ELR (cell line): ENCODE measurements around the gene SND1.

Source experiments
- DNase-seq: peaks from one replicate; pipeline ENCODE4 v3.0.0-alpha.2; 2015; ENCODE audit warnings: low read depth

The SND1 gene

DNA sequence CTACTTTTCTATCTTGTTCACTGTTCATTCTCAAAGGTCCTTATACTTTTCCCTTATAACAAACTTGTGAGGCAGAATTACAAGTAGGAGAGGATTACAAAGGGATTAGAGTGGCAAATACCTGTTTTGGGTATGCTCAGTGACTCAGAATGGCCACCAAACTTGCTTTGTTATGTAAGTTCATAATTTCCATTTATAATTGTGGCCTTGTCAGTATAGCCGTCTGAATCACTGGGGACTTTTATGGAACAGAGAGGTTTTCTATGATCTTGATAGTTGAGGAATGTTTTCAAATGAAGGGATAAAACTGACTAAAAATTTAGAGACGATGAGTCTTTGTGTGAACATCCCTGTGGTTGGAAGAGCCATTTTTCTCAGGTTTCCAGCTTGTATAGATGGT, 116.2 kb downstream of the SND1 start:
- no peak for DNase-seq

DNA sequence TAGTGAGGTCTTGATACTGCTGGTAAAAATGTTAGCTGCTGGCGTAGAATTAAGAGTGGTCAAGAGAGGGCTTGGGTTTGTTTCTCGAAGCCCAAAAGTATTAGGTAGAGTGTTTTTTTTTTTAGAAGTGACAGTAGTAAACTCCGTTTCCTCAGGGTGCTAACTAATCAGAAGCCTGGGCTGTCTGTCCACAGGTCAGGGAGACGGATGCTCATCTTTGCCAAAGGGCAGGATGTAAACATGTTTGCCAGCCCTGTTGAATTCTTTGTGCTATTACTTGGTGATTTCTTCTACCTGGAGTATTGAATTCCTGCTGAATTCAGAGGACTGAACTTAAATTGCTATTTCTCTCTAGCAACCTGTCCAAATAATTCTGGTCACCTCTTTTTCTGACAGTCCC, 117.1 kb downstream of the SND1 start:
- no peak for DNase-seq

DNA sequence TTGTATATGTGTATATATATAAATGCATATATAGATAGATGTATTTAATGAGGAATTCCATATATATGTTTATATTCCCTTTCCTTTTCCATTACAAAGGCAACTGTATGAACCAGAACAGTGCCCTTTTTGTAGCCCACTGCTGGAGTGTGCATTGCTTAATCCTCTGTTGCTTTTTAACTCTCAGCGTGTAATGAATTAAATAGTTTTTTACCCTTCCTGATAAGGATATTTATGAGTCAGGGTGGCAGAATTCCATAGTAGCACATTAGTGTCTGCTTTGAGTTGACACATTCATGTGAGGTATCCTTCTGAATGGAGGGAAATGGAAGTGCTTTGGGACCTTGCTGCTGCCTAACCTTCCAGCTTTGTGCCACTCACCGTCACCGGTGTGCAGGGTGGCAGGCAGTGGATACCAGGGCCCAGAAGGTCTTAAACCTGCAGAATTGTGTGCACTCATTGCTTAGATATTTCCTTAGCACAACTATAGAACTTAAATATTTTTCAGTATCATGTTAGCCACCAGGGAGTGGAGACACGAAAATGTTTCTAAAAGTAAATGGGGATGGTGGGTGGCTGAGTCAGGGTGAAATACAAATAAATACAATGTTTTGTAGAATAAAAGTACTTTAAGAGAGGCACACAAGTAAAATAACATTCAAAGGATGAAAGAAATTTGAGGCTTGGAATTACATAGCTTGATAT, 117.9 kb downstream of the SND1 start:
- DNase-seq = peak; percentile 34

DNA sequence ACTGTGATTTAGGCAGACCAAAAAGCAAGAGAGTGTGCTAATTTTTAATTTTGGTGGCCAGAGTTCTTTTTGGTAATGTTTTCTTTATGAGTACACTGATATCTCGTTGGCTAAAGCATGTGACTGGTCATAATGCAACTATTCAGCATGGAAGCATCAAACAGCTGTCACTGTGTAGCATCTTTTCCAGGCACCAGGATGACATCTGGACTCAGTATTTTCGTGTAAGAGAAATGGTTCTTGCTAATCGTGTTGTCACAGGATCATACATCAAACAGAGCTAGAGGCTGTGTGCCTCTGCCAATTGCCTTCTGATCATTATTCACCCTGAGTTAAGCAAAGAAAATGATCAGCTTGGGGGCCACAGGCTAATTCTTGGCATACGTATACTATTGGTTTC, 118.9 kb downstream of the SND1 start:
- DNase-seq = peak; percentile 23

DNA sequence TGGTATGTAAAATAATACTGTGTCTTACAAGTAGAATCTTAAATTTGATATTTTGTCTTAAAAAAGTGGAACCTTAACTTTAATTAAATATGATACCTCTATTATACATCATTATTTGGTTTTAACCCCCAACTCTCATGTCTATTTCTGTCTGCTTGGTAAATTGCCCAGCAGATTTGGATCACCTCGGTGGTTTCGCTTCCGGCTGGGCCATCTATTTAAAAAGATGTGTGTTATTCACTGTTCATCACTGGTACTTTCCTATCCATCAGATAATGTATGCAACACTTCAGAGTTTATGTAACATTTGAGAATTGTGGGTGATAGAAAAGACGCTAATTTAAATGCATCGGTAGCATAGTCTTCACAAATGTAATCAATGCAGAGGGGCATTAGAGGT, 119.7 kb downstream of the SND1 start:
- DNase-seq = no peak

DNA sequence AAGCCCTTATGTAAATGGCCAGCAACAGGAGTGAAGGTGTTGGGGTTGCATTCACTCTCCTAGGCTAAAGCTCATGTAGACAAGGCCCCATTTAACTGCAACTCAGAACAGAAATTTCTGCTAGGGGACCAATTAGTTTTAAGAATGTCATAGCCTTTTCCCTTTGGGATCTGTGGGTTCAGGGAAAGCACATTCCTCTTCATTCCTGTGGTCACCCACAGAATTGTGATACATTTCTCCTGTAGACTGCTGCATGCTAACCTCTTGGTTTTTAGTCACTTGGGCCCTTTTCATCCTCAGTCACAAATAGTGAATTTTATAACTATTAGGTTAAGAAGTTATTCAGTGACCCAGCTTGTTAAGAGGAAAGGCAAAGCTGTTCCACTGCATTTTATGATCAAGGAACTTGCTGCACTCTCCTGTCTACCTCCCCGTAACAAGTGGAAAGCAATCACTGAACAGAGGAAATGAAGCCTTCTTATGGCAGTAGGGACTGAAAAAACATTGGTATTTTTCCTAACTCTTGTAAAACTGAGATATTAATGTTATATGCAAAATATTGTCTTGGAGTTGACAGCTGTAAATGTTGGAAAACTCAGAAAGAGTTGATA, 124.9 kb downstream of the SND1 start:
- peak; percentile 85 for DNase-seq

DNA sequence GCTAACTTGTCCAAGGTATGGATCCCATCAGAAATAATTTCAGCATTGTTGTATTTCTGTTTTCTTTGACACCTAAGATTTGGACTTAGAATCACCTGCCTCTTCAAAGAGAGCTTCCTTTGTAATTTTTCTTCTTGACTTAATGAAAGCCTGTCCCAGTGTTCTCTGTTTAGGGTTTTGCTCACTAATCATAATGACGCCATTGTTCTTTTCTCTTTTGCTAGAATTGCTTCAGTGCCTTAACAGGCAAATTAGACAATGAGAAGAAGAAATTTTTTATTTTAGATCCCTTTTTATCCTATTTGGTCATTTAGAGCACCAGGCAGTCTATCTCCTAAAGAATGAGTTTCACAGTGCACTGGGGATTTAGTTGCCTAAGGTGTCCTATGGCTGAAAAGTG, 128.5 kb downstream of the SND1 start:
- DNase-seq = no peak

DNA sequence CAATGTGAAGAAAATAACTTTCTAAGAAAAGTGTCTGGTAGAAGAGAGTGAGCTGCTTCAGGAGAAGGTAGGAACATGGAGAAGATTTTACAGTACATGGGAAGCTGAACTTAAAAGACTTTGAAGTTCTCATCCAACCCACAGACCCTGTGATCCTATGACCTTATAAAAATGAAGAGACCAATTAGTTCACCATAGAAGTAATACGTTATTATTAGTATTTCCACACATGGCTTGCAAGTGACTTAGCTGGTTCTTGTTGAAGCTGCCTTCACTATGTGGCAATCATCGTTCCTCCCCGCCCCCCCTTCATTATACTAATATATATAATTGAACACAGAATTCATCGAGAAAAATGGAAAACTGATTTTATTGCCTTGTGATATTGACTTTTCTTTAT, 129.1 kb downstream of the SND1 start:
- DNase-seq = no peak

DNA sequence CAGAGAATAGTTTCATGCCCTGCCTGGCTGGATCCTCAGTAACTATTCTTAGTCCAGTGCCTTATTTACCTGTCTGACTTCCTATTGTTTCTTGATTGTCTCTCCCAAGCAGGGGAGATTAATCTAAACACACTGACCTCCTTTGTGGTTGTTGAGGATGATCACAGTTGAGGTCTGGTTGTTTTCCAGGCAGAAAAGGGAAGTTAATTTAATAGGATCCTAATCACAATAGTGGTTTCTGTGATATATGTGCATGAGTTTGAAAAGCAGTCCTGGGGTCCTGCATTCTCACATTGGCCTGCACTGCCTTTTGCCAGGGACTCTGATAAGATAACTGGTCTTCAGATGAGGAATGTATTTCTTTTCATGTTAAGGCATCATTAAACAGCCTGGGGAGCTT, 130.1 kb downstream of the SND1 start:
- no peak for DNase-seq

DNA sequence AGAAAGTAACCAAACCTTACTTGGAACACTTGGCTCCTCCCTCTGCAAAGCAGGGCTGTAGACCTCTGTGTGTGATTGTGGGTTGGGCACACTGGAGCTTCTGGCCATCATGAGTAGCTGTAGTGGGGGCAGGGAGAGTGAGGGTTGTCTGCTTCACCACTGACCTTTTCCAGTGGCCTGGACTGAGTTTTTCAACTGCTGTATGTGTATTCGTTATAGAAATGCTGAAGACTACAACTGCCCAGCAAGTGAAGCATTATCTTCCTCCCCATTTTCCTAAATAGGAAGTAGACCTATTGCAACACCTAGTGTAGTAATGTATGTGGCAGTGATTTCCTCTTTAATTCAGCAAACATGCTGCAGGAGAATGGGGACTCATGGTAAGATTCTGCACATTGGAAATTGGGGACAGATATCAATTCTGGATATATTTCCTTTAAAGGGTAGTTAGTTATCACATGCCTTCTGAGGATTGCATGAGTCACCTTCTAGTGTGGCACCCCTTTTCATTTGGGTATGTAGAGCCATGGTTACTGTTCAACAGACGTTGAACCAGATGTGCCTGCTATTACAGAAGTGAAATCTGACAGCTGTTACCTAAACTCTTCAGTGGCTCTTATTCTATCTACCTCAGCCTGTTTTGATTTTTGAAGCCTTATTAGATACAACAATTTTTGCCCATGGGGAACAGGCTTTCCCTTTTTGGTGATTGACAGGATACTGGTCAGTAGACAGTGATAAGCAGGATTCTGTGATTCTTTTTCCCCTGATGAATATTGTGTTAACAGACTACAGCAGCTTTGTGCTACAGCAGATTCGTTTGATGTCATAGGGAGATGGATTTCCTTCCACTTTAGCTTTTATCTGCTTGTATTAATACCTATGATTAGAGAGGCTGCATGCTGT, 130.9 kb downstream of the SND1 start:
- DNase-seq = peak; percentile 15

DNA sequence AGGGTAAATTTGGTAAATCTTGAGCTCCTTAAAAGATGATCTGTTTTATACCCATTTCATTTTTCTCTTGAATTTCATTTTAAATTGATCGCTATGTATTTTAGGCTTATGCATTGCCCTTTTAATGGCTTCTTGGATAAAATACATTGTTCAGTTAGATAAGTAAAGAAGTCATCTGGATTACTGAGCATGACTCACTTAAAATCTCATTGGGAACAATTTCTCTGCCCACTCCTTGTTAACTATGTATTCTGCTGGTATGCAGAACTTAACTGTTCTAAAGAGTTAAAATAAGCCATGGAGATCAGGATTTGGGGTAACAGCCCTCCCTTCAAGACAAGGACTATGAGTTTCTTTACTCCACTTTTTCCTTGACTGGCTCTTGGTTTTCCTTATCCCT, 134.2 kb downstream of the SND1 start:
- peak; percentile 45 for DNase-seq

DNA sequence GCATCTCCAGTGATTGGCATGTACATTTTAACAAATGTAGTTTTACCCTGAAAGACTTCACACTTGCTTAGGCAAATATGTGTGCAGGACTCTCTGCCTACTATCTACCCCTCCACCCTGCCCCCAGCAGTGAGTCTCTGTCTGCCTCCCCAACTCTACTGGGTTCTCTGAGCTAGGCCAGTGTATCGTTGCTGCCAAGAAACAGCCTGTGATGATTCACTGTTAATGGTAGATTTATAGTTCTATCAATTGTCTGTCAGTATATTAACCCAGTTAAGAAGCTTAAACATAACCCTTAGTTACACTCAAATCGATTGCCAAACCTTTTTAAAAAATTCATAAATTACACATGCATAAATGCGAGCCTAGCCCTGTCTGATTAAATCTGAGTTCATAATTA, 137.0 kb downstream of the SND1 start:
- no peak for DNase-seq

DNA sequence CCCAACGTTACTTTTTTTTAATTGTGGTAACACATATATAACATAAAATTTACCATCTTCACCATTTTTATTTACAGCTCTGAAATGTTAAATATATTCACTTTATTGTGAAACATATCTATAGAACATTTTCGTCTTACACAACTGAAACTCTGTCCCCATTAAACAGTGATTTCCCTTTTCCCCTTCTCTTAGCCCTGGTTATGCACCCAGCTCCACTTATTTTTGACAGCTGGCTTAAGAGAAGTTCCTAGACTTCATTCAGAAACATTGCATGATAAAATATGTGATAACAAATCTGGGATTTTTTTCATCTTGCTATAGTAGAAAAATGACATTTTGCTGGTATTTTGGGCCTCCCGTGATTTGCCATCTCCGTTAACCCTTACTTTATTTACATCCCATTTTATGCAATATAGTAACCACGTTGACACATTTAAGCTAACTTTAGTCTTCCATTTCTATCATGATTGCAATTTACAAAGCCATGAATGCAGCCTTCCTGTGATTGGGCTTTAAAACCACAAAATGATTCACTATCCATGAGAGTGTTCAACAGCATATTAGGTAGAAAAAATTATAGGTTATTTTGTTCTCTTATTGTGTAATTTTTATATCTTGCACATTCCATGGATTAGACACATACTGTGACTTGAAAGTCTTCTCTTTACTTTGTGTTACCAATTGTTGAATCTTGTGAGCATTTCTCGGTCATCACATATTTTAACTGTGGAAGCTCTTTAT, 139.6 kb downstream of the SND1 start:
- DNase-seq = peak; percentile 62

DNA sequence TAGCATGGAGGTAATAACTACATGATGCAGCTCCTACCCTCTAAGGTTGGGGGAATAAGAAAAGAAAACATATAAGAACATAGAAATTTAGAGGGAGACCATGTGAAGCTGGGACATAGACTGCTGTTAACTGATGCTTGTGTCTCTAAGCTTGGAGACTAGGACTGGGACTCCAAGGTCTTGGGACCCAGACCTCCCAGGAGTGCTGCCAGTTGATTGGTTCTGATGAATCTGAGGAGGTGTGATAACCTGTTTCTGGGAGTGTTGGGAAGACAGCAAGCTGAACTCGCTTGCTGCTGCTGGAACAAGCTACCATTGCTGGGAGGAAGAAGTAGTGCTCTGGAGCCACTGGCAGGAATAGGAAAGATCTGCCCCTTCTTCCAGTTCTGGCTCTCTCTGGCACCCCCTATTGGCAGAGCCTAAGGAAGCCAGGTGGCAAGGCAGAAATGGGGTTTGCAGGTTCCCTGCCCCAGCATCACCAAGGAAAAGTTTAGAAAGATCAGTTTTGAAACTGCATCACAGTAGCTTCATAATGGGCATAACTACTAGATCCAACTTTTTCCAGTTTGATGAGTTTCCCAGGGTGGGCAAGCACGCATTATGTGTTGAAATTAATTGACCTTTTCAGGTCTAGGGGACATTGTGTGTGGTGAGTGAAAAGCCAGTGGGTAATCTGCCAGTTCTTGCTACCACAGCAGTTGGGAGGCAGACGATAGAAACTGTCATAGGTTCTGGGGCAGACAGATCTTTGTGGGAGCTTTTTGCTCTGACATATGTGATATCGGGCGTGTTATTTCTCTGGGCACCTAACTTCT, 140.7 kb downstream of the SND1 start:
- peak; percentile 32 for DNase-seq

DNA sequence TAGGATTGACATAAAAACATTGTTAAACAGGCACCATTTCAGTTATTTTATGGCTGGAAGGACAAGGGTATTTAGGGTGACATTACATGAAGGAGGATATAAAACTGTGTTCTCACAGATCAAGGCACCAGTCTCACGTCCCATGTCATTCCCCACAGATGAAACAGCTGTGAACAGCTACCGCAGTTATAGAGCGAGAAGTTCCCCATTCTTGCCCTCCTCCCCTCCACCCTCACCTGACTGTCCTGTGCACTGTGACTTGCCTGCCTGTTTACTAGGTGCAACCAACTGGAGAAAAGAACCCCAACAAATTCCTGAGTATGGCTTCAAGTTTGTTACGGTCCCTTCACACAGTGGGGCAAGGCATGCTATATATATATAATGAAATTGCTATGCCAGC, 141.6 kb downstream of the SND1 start:
- DNase-seq = no peak

DNA sequence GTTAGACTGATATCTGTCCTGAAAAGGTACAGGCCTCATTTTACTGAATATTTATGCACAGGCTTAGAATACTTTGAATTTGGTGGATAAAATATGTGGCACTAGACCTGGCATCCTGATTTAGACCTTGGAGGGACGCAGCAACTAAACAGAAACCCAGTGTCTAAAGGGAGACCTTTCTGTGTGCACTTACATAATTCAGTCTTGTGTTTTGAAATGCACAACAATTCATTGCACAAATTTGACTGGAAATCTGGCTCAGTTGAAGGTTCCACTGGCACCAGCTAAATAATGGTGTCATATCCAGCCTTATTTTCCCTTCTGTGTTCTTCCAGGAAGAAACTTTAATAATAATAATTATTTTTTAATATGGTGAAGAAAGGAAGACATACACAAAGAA, 142.1 kb downstream of the SND1 start:
- no peak for DNase-seq

DNA sequence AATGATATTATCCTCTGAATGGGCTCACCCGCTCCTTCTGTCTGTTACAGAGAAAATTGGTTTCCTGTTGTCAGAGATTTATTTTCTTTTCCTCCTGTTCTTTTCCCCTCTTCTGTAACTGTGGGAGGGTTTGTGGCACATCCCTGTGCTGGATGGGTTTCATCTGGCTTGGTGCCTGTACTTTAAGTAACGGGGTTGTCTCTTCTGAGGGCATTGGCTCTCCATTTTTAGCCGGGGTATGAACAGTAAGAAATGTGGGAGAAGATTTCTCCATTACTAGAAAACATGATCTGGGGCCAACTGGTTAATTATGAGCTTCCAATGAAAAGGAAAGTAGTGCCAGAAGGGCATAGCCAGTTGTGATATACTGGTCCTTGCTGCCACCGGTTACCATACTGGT, 142.6 kb downstream of the SND1 start:
- DNase-seq = no peak

DNA sequence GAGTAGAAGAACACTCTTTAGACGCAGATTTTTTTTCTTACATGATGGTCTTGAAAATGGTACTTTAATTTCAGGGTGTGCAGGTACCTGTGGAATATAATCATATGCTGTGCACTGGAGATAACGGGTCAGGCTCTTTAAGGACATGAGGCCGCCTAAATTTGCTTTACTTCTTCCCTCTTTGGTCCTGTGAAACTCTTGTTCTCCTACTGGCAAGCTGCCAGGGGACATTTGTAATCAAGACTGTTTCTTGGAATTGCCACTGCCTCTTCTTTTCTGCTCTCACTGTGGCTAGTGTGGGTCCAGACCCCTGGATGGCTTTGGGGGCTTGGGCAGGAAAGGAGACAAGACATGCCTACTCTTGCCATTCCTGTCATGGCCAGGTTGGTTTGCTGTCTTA, 146.0 kb downstream of the SND1 start:
- DNase-seq = no peak

DNA sequence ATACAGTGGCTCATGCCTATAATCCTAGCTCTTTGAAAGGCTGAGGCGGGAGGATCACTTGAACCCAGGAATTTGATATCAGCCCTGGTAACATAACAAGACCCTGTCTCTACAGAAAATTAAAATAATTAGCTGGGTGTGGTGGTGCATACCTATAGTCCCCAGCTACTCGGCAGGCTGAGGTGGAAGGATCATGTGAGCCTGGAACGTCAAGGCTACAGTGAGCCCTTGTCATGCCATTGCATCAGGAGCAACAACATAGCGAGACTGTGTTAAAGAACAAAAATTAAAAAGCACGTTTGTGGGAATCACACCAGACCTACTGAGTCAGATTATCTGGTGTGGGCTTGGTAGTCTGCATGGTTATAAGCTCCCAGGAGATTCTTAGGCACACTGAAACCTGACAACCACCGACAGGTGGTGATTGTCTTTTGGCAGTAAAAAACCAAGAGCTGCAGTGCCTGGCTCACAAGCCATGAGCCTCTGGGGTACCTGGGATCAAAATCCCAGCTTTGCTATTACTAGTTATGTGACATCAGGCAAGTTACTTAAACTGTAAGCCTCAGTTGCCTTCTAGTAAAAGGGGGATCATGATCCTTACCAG, 146.9 kb downstream of the SND1 start:
- no peak for DNase-seq

DNA sequence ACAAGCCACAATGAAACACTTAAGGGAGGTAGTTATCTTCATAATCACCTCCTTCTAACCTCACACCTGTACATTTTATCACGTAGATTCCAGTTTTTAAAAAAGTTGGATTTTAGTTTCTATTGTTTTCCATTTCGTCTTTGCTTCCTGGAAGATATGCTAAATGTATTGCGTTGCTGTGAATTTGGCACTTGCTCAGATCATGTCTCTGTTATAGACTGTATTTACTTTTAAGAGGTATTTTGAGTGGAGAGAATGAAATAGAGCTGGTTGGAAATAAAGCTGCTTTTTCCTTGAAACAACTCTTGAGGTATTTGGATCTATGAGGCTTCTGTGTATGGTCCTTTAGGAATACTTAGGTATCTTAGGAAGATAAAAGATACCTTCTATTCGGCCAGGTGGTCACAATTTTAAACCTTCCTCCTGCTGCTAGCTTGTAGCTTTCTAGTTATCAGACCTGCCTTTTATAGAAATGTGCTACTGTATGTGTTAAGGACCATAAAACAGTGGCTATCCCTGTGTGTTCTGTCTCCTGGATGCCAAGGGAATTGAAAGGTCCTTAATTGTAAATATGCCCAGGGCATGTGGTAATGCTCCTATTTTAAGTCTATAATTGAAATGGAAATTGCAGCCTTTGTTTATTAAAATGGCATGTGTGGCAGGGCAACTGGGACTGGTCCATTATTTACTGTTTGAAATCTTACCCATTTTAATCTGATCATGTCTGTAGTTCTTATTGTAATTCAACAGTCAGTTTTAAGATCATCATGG, 147.7 kb downstream of the SND1 start:
- DNase-seq = no peak
